KG1 (cell line): ENCODE measurements around the gene GMDS.

Source experiments
- DNase-seq: peaks from one replicate; lab custom pipeline; 2025; lab: John Stamatoyannopoulos, UW

Gene GMDS

GRCh38 chr6:1624851-1625781, 620.3 kb downstream of the GMDS start:
- no peak for DNase-seq

GRCh38 chr6:1624058-1624850, 621.2 kb downstream of the GMDS start:
- no peak for DNase-seq

- DNase-seq = no peak
Measured at GRCh38 chr6:1623769-1624057, 621.7 kb downstream of the GMDS start.

- DNase-seq = no peak
Measured at GRCh38 chr6:1622851-1623768, 622.3 kb downstream of the GMDS start.

- DNase-seq = no peak
Measured at GRCh38 chr6:1622220-1622850, 623.1 kb downstream of the GMDS start.

GRCh38 chr6:1621070-1621701, 624.2 kb downstream of the GMDS start:
- DNase-seq = no peak

GRCh38 chr6:1620504-1621069, 624.8 kb downstream of the GMDS start:
- no peak for DNase-seq

GRCh38 chr6:1619673-1620503, 625.5 kb downstream of the GMDS start:
- DNase-seq = no peak

- DNase-seq = no peak
Measured at GRCh38 chr6:1619098-1619672, 626.2 kb downstream of the GMDS start.

- no peak for DNase-seq
Measured at GRCh38 chr6:1618311-1619097, 626.9 kb downstream of the GMDS start.

GRCh38 chr6:1617466-1618310, 627.7 kb downstream of the GMDS start:
- DNase-seq = no peak

GRCh38 chr6:1616701-1617463, 628.5 kb downstream of the GMDS start:
- DNase-seq = no peak

GRCh38 chr6:1615853-1616420, 629.5 kb downstream of the GMDS start:
- no peak for DNase-seq

GRCh38 chr6:1615151-1615852, 630.1 kb downstream of the GMDS start:
- DNase-seq = no peak

GRCh38 chr6:1614448-1615150, 630.8 kb downstream of the GMDS start:
- DNase-seq = no peak
